WERI-Rb-1 (cell line): ENCODE measurements around the gene GCN1.

ENCODE experiments used
- DNase-seq: peaks from one replicate; pipeline ENCODE4 v3.0.0-alpha.2; 2020
- H3K27ac ChIP-seq: fragments of 250-450 bp; sonication (Bioruptor Pico); 2 replicates; pipeline ENCODE4 v1.5.1; 2020; ENCODE audit warnings: mild to moderate bottlenecking, moderate library complexity
- H3K27me3 ChIP-seq: fragments of 250-450 bp; sonication (Bioruptor Pico); 2 replicates; pipeline ENCODE4 v1.5.1; 2021; ENCODE audit warnings: mild to moderate bottlenecking, low read depth, moderate library complexity; ENCODE audit not compliant: insufficient read depth, severe bottlenecking
- H3K36me3 ChIP-seq: fragments of 250-450 bp; sonication (Bioruptor Pico); 2 replicates; pipeline ENCODE4 v1.5.1; 2020; ENCODE audit warnings: mild to moderate bottlenecking, moderate library complexity
- H3K4me3 ChIP-seq: 2 replicates; pipeline ENCODE4 v1.5.1; 2011; ENCODE audit warnings: low read depth, mild to moderate bottlenecking, control low read depth, low read length
- H3K9me3 ChIP-seq: fragments of 250-450 bp; sonication (Bioruptor Pico); 2 replicates; pipeline ENCODE4 v1.5.1; 2021; ENCODE audit warnings: mild to moderate bottlenecking, moderate library complexity; ENCODE audit not compliant: severe bottlenecking
- CTCF ChIP-seq: IDR thresholded peaks from 2 replicates; pipeline ENCODE4 v1.5.1; 2011; ENCODE audit warnings: low read depth, mild to moderate bottlenecking, control low read depth, inconsistent platforms, low read length

Gene GCN1

GRCh38 chr12:120222288-120222832 is 27.8 kb upstream of the GCN1 start:
- Histone ChIP-seq H3K27me3 (no peaks in the 10 kb centered on the region), H3K9me3 (no peaks in the 10 kb centered on the region), H3K4me3 (no peak overlapping the region), H3K27ac (no peak overlapping the region), H3K36me3 (peaks cover 20% of the 10 kb centered on the region)
- TF ChIP-seq CTCF: no peak
- no peak for DNase-seq

GRCh38 chr12:120221576-120221900 is 27.0 kb upstream of the GCN1 start:
- Histone ChIP-seq H3K27me3 (no peaks in the 10 kb centered on the region), H3K27ac (no peak overlapping the region), H3K9me3 (no peaks in the 10 kb centered on the region), H3K4me3 (no peak overlapping the region), H3K36me3 (peaks cover 20% of the 10 kb centered on the region)
- no peak for TF ChIP-seq CTCF
- DNase-seq: no peak

GRCh38 chr12:120220838-120221575 is 26.5 kb upstream of the GCN1 start:
- Histone ChIP-seq H3K27me3 (no peaks in the 10 kb centered on the region), H3K9me3 (no peaks in the 10 kb centered on the region), H3K36me3 (peaks cover 20% of the 10 kb centered on the region), H3K27ac (no peak overlapping the region), H3K4me3 (no peak overlapping the region)
- no peak for TF ChIP-seq CTCF
- DNase-seq: no peak

- Histone ChIP-seq H3K4me3 (no peak overlapping the region), H3K9me3 (no peaks in the 10 kb centered on the region), H3K36me3 (peaks cover 25% of the 10 kb centered on the region), H3K27me3 (no peaks in the 10 kb centered on the region), H3K27ac (no peak overlapping the region)
- no peak for DNase-seq
- TF ChIP-seq CTCF: no peak
Observed at GRCh38 chr12:120218680-120219606, 24.4 kb upstream of the GCN1 start.

DNA sequence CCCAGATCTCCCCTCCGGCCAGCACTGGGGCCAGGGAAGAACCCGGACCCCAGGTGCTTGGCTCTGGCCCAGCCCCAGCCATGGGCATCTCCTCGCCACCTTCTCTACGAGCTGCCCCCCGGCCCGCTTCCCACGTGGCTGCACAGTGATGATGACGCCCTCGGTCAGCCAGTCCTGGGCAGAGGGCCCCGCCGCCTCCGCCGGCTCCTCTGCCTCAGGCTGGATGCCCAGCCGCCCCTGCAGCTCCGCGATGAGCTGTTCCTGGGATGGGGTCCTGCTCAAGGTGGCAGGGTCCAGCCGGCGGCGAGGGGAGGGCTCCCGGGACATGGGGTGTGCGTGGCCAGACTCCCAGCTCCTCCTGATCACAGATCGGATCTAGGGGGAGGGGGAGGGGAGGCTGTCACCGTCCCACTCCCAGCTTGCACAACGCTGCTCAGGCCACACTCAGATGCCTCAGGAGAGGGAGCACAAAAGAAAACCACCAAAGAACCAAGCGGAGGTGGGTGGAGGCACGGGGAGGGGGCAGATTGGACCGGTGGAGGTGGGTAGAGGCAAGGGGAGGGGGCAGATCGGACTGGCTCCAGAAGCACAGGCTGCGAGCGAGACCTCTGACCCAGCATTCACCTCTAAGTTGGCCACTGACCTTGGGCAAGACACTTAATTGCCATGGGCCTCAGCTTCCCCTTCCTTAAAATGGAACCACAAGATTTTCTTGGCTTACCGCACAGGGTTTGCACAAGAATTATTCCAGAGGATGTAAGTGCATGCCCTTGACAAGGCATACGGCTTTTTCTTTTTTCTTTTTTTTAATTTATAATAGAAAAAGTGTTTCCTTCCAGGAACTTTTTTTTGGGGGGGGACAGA is 22.5 kb upstream of the GCN1 start:
- no peak for TF ChIP-seq CTCF
- Histone ChIP-seq H3K36me3 (peaks cover 17% of the 10 kb centered on the region), H3K27me3 (no peaks in the 10 kb centered on the region), H3K4me3 (no peak overlapping the region), H3K27ac (no peak overlapping the region), H3K9me3 (no peaks in the 10 kb centered on the region)
- no peak for DNase-seq
